Stimulated activated naive CD8-positive, alpha-beta T cell treated with anti-CD3 and anti-CD28 coated beads, Interleukin-15, Interleukin-2, amounts not matched to agents 100 U/mL and 50 U/mL, for 24 hours (primary cell): ENCODE measurements around the gene MMRN1.

Experiments used
- ATAC-seq: fragments of 150-1000 bp; cut with Tn5 transposase; one replicate; pipeline ENCODE4 v1.10.0; 2021
- DNase-seq: peaks from one replicate; pipeline ENCODE4 v3.0.0; 2021

MMRN1 gene

GRCh38 chr4:89906777-89907521 lies 12.3 kb downstream of the MMRN1 start:
- no peak for DNase-seq
- ATAC-seq, result no peak

- DNase-seq, result no peak
- no peak for ATAC-seq
These were observed 15.2 kb downstream of the MMRN1 start for GRCh38 chr4:89909889-89910288.

- no peak for DNase-seq
- ATAC-seq, result no peak
These were observed 19.0 kb downstream of the MMRN1 start for GRCh38 chr4:89913623-89914022.

GRCh38 chr4:89914609-89915550 lies 20.2 kb downstream of the MMRN1 start:
- no peak for DNase-seq
- ATAC-seq, result no peak

GRCh38 chr4:89915937-89916336 lies 21.3 kb downstream of the MMRN1 start:
- DNase-seq (no peak), ATAC-seq (no peak)

- DNase-seq, result no peak
- ATAC-seq, result no peak
These were observed 28.3 kb downstream of the MMRN1 start for GRCh38 chr4:89922848-89923416.

GRCh38 chr4:89928838-89929237 lies 34.2 kb downstream of the MMRN1 start:
- ATAC-seq (no peak), DNase-seq (no peak)

- DNase-seq (no peak), ATAC-seq (no peak)
These were observed 34.9 kb downstream of the MMRN1 start for GRCh38 chr4:89929425-89930159.

GRCh38 chr4:89939546-89939945 lies 44.9 kb downstream of the MMRN1 start:
- ATAC-seq (no peak), DNase-seq (no peak)

- DNase-seq (no peak), ATAC-seq (no peak)
These were observed 45.3 kb downstream of the MMRN1 start for GRCh38 chr4:89939994-89940393.

GRCh38 chr4:89942811-89943210 lies 48.2 kb downstream of the MMRN1 start:
- ATAC-seq, result no peak

GRCh38 chr4:89949782-89950387 lies 55.2 kb downstream of the MMRN1 start:
- ATAC-seq, result no peak
- no peak for DNase-seq

More at GRCh38 chr4:89942811-89943210, 48.2 kb downstream of the MMRN1 start:
- no peak for DNase-seq

- no peak for ATAC-seq
- no peak for DNase-seq
These were observed 57.8 kb downstream of the MMRN1 start for GRCh38 chr4:89952458-89952857.

GRCh38 chr4:89954906-89955695 lies 60.4 kb downstream of the MMRN1 start:
- no peak for DNase-seq
- ATAC-seq, result no peak

- ATAC-seq, result no peak
- no peak for DNase-seq
These were observed 62.6 kb downstream of the MMRN1 start for GRCh38 chr4:89957046-89957926.

GRCh38 chr4:89981789-89982334 lies 87.2 kb downstream of the MMRN1 start:
- DNase-seq (no peak), ATAC-seq (no peak)

GRCh38 chr4:89988268-89988667 lies 93.6 kb downstream of the MMRN1 start:
- ATAC-seq, result no peak
- no peak for DNase-seq

- DNase-seq (no peak), ATAC-seq (no peak)
These were observed 98.1 kb downstream of the MMRN1 start for GRCh38 chr4:89992744-89993143.

- no peak for ATAC-seq
- DNase-seq, result no peak
These were observed 99.7 kb downstream of the MMRN1 start for GRCh38 chr4:89994176-89994873.
